Measurements from ENCODE around the gene FAM25G.

FAM25G gene

DNA sequence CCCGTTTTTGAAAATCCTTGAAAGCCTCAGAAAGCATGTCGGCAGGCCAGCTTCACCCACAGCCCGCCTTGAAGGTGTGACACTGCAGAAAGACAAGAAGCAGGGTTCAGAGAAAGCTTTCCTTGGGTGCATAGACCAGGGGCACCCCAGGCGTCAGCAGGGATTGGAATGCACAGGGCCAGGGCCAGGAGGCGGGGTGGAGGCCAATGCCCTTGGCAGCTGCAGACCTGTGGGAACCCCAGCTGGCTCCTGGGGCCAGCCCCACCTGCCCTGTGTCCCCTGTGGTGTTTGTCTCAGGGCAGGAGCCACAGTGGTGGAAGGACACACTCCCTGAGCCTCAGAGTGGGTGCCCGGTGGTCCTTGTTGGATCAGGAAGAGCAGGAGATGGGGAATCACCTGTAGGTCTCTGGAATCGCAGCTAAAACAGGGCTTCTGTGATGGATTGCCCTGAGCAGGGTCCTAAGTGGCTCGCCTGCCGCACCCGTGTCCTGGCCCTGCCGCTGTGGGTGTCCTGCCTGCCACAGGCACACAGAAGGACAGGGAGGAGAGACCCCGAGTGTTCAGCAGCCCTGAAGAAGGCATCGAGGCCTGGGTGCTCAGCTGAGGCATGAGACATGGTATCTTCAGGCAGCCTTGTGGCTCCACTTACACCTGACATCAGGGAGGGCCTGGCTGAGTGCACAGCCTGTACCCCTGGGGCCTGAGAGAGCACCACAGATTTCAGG lies 40.1 kb downstream of the FAM25G start (continued):
- TF ChIP-seq, protein P1, sequence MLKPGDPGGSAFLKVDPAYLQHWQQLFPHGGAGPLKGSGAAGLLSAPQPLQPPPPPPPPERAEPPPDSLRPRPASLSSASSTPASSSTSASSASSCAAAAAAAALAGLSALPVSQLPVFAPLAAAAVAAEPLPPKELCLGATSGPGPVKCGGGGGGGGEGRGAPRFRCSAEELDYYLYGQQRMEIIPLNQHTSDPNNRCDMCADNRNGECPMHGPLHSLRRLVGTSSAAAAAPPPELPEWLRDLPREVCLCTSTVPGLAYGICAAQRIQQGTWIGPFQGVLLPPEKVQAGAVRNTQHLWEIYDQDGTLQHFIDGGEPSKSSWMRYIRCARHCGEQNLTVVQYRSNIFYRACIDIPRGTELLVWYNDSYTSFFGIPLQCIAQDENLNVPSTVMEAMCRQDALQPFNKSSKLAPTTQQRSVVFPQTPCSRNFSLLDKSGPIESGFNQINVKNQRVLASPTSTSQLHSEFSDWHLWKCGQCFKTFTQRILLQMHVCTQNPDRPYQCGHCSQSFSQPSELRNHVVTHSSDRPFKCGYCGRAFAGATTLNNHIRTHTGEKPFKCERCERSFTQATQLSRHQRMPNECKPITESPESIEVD (tag by site-specific recombination; IDR thresholded peaks at IDR 0.05): no peak
- TF ChIP-seq, protein P2, sequence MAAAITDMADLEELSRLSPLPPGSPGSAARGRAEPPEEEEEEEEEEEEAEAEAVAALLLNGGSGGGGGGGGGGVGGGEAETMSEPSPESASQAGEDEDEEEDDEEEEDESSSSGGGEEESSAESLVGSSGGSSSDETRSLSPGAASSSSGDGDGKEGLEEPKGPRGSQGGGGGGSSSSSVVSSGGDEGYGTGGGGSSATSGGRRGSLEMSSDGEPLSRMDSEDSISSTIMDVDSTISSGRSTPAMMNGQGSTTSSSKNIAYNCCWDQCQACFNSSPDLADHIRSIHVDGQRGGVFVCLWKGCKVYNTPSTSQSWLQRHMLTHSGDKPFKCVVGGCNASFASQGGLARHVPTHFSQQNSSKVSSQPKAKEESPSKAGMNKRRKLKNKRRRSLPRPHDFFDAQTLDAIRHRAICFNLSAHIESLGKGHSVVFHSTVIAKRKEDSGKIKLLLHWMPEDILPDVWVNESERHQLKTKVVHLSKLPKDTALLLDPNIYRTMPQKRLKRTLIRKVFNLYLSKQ (tag by site-specific recombination; IDR thresholded peaks at IDR 0.05; ENCODE audit: borderline replicate concordance): no peak
- TF ChIP-seq, protein P3, sequence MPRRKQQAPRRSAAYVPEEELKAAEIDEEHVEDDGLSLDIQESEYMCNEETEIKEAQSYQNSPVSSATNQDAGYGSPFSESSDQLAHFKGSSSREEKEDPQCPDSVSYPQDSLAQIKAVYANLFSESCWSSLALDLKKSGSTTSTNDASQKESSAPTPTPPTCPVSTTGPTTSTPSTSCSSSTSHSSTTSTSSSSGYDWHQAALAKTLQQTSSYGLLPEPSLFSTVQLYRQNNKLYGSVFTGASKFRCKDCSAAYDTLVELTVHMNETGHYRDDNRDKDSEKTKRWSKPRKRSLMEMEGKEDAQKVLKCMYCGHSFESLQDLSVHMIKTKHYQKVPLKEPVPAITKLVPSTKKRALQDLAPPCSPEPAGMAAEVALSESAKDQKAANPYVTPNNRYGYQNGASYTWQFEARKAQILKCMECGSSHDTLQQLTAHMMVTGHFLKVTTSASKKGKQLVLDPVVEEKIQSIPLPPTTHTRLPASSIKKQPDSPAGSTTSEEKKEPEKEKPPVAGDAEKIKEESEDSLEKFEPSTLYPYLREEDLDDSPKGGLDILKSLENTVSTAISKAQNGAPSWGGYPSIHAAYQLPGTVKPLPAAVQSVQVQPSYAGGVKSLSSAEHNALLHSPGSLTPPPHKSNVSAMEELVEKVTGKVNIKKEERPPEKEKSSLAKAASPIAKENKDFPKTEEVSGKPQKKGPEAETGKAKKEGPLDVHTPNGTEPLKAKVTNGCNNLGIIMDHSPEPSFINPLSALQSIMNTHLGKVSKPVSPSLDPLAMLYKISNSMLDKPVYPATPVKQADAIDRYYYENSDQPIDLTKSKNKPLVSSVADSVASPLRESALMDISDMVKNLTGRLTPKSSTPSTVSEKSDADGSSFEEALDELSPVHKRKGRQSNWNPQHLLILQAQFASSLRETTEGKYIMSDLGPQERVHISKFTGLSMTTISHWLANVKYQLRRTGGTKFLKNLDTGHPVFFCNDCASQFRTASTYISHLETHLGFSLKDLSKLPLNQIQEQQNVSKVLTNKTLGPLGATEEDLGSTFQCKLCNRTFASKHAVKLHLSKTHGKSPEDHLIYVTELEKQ (tag by site-specific recombination; IDR thresholded peaks at IDR 0.05; ENCODE audit: borderline replicate concordance): no peak
- TF ChIP-seq ZNF747 (tag by site-specific recombination; IDR thresholded peaks at IDR 0.05): no peak
- no peak for TF ChIP-seq MZF1 (tag by site-specific recombination; IDR thresholded peaks at IDR 0.05; ENCODE audit: borderline replicate concordance)
- no peak for TF ChIP-seq ZNF341 (tag by site-specific recombination; IDR thresholded peaks at IDR 0.05; ENCODE audit: low read depth)
- TF ChIP-seq, protein P4, sequence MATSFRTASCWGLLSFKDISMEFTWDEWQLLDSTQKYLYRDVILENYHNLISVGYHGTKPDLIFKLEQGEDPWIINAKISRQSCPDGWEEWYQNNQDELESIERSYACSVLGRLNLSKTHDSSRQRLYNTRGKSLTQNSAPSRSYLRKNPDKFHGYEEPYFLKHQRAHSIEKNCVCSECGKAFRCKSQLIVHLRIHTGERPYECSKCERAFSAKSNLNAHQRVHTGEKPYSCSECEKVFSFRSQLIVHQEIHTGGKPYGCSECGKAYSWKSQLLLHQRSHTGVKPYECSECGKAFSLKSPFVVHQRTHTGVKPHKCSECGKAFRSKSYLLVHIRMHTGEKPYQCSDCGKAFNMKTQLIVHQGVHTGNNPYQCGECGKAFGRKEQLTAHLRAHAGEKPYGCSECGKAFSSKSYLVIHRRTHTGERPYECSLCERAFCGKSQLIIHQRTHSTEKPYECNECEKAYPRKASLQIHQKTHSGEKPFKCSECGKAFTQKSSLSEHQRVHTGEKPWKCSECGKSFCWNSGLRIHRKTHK (tag by site-specific recombination; IDR thresholded peaks at IDR 0.05): no peak
- TF ChIP-seq ZNF76 (tag by site-specific recombination; IDR thresholded peaks at IDR 0.05; ENCODE audit: borderline replicate concordance, low read depth): no peak

DNA sequence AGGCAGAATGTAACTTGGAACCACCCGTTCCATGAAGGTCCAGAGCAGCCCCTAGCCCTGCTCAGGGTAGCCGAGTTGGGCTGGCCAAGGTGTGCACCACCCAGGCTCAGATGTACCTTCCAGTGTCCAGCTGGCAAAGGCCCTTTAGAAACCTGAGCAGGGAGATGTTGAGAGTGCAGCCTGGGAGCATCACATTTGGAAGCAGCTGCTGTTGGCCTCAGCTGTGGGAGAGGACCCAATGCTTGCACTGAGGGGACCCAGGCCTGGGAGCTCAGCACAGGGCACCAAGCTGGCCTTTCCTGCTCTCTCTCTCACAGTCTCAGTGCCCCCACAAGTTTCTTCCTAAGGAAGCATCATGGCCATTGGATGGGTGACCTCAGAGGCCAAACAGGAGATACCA lies 41.1 kb downstream of the FAM25G start:
- no peak overlapping the region for H3K27ac ChIP-seq (ENCODE audit: extremely low read depth, low read depth, low read length)
- H3K4me1 ChIP-seq (ENCODE audit: control insufficient read depth, insufficient read depth, low read length): no peaks in the 10 kb centered on the region
- H3K9me3 ChIP-seq (ENCODE audit: control insufficient read depth, insufficient read depth, low read depth, low read length): no peaks in the 10 kb centered on the region
- ChIA-PET POLR2A (no interaction called here), CTCF (interaction anchor here (0.7 to 1.9 kb wide), 2 partner anchors 10 to 12 kb away, joined by 3 to 6 read pairs; no protein-coding TSS in a partner anchor)
- no peak overlapping the region for H3K4me3 ChIP-seq (ENCODE audit: low read depth, low read length)
- no peaks in the 10 kb centered on the region for H3K36me3 ChIP-seq (ENCODE audit: control insufficient read depth in 2 of 2, insufficient read depth in 1 of 2, low read length in 2 of 2)
- TF ChIP-seq, protein P5, sequence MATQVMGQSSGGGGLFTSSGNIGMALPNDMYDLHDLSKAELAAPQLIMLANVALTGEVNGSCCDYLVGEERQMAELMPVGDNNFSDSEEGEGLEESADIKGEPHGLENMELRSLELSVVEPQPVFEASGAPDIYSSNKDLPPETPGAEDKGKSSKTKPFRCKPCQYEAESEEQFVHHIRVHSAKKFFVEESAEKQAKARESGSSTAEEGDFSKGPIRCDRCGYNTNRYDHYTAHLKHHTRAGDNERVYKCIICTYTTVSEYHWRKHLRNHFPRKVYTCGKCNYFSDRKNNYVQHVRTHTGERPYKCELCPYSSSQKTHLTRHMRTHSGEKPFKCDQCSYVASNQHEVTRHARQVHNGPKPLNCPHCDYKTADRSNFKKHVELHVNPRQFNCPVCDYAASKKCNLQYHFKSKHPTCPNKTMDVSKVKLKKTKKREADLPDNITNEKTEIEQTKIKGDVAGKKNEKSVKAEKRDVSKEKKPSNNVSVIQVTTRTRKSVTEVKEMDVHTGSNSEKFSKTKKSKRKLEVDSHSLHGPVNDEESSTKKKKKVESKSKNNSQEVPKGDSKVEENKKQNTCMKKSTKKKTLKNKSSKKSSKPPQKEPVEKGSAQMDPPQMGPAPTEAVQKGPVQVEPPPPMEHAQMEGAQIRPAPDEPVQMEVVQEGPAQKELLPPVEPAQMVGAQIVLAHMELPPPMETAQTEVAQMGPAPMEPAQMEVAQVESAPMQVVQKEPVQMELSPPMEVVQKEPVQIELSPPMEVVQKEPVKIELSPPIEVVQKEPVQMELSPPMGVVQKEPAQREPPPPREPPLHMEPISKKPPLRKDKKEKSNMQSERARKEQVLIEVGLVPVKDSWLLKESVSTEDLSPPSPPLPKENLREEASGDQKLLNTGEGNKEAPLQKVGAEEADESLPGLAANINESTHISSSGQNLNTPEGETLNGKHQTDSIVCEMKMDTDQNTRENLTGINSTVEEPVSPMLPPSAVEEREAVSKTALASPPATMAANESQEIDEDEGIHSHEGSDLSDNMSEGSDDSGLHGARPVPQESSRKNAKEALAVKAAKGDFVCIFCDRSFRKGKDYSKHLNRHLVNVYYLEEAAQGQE (tag by site-specific recombination; IDR thresholded peaks at IDR 0.05): no peak
- TF ChIP-seq, protein P2 (tag by site-specific recombination; IDR thresholded peaks at IDR 0.05; ENCODE audit: borderline replicate concordance): no peak
- TF ChIP-seq ZNF16 (tag by site-specific recombination; IDR thresholded peaks at IDR 0.05; ENCODE audit: low read depth) (no peak), ZNF10 (tag by site-specific recombination; IDR thresholded peaks at IDR 0.05) (no peak), ZNF830 (tag by site-specific recombination; IDR thresholded peaks at IDR 0.05; ENCODE audit: low read depth) (no peak), MYNN (tag by site-specific recombination; IDR thresholded peaks at IDR 0.05; ENCODE audit: borderline replicate concordance) (no peak), GLIS1 (tag by site-specific recombination; IDR thresholded peaks at IDR 0.05) (no peak), FEZF1 (tag by site-specific recombination; IDR thresholded peaks at IDR 0.05) (no peak), ZNF549 (tag by site-specific recombination; IDR thresholded peaks at IDR 0.05) (no peak), ZNF777 (tag by site-specific recombination; IDR thresholded peaks at IDR 0.05; ENCODE audit: borderline replicate concordance) (no peak)
- TF ChIP-seq, protein P6, sequence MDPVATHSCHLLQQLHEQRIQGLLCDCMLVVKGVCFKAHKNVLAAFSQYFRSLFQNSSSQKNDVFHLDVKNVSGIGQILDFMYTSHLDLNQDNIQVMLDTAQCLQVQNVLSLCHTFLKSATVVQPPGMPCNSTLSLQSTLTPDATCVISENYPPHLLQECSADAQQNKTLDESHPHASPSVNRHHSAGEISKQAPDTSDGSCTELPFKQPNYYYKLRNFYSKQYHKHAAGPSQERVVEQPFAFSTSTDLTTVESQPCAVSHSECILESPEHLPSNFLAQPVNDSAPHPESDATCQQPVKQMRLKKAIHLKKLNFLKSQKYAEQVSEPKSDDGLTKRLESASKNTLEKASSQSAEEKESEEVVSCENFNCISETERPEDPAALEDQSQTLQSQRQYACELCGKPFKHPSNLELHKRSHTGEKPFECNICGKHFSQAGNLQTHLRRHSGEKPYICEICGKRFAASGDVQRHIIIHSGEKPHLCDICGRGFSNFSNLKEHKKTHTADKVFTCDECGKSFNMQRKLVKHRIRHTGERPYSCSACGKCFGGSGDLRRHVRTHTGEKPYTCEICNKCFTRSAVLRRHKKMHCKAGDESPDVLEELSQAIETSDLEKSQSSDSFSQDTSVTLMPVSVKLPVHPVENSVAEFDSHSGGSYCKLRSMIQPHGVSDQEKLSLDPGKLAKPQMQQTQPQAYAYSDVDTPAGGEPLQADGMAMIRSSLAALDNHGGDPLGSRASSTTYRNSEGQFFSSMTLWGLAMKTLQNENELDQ (tag by site-specific recombination; IDR thresholded peaks at IDR 0.05; ENCODE audit: low read depth): no peak
